Panc1 (cell line): ENCODE data around the gene DLGAP4. TPM values are rescaled to one million over a fixed set of nuclear protein-coding genes. Genes with fewer than 3 reads are reported as not detected.

Experiments used
- ATAC-seq: fragments of 200-7000 bp; cut with Tn5 transposase; 2 replicates; pipeline ENCODE4 v1.9.1; 2020; ENCODE audit warnings: mild to moderate bottlenecking, moderate library complexity
- BruUV-seq: library from RNA; stranded (reverse); fragments of 400-500 nt; replicated peaks from 2 replicates; lab custom pipeline; 2021; lab: Mats Ljungman, UMichigan
- CTCF ChIA-PET: fragments of 300-600 bp; sonication (Branson Sonifier 250); formaldehyde crosslinking; loops from one replicate; lab custom pipeline; 2022; ENCODE audit warnings: antibody characterized with exemption; lab: Charles Lee
- POLR2A ChIA-PET: fragments of 300-600 bp; sonication (Branson Sonifier 250); formaldehyde crosslinking; loops from one replicate; lab custom pipeline; 2022; ENCODE audit warnings: antibody characterized with exemption; lab: Charles Lee
- DNase-seq: peaks from one replicate; pipeline ENCODE4 v3.0.0-alpha.2; 2010; ENCODE audit warnings: low read depth, low spot score
- H3K27ac ChIP-seq: 2 replicates; pipeline ENCODE4 v1.5.1; 2011; ENCODE audit warnings: mild to moderate bottlenecking, low read length, inconsistent platforms
- H3K27me3 ChIP-seq: fragments of 200-500 bp; sonication (Bioruptor generic); 2 replicates; pipeline ENCODE4 v1.6.0; 2014; ENCODE audit warnings: low read length, inconsistent platforms; ENCODE audit not compliant: control insufficient read depth, insufficient read depth
- H3K36me3 ChIP-seq: fragments of 200-500 bp; sonication (Bioruptor generic); 2 replicates; pipeline ENCODE4 v1.5.1; 2014; ENCODE audit warnings: inconsistent platforms, mild to moderate bottlenecking, low read length, moderate library complexity; ENCODE audit not compliant: control insufficient read depth, insufficient read depth
- H3K4me1 ChIP-seq: 2 replicates; pipeline ENCODE4 v1.5.1; 2011; ENCODE audit warnings: inconsistent platforms, mild to moderate bottlenecking, low read length, moderate library complexity; ENCODE audit not compliant: control insufficient read depth, insufficient read depth
- H3K4me3 ChIP-seq, 2 experiments: 2 replicates each; pipeline ENCODE4 v1.5.1; 2011 to 2012; ENCODE audit warnings: low read depth in 2 of 2, low read length in 2 of 2, mild to moderate bottlenecking in 2 of 2, inconsistent platforms in 1 of 2, moderate library complexity in 1 of 2
- H3K9me3 ChIP-seq: fragments of 200-500 bp; sonication (Bioruptor generic); 2 replicates; pipeline ENCODE4 v1.5.1; 2014; ENCODE audit warnings: low read depth, mild to moderate bottlenecking, inconsistent platforms, low read length, moderate library complexity; ENCODE audit not compliant: control insufficient read depth, insufficient read depth
- CTCF ChIP-seq: fragments of 450-650 bp; IDR thresholded peaks from 2 replicates; pipeline ENCODE4 v1.5.1; 2017; ENCODE audit warnings: mild to moderate bottlenecking
- POLR2AphosphoS5 ChIP-seq: IDR thresholded peaks from 2 replicates; pipeline ENCODE4 v1.6.1; 2012; ENCODE audit warnings: mild to moderate bottlenecking, low read depth, low read length, moderate library complexity
- REST ChIP-seq, 2 experiments: IDR thresholded peaks; 2 replicates each; pipeline ENCODE4 v1.6.1; 2011 to 2012; ENCODE audit warnings: low read depth in 2 of 2, control low read depth in 1 of 2, low read length in 1 of 2, mild to moderate bottlenecking in 1 of 2, moderate library complexity in 1 of 2; ENCODE audit not compliant: insufficient read depth in 1 of 2
- SIN3A ChIP-seq: IDR thresholded peaks from 2 replicates; pipeline ENCODE4 v1.6.1; 2012; ENCODE audit warnings: low read depth, mild to moderate bottlenecking, low read length, moderate library complexity, borderline replicate concordance; ENCODE audit not compliant: insufficient read depth
- TCF7L2 ChIP-seq: IDR thresholded peaks from 2 replicates; pipeline ENCODE4 v1.6.1; 2011; ENCODE audit warnings: mild to moderate bottlenecking, low read depth, low read length, inconsistent platforms
- in situ Hi-C: cut with HindIII; loops from 2 replicates; pipeline ENCODE4 v1.10.0; 2016; ENCODE audit warnings: low sequenced_read_pairs, low pct_unique_long_range_greater_than_20kb
- intact Hi-C: fragments of 100-400 bp; cut with micrococcal nuclease; formaldehyde crosslinking; loops from one replicate; pipeline ENCODE4 v1.10.0; 2022; ENCODE audit not compliant: unreplicated experiment
- total RNA-seq: library from RNA; stranded (reverse); gene quantifications from one replicate; pipeline ENCODE4 v1.2.1, GENCODE V29; 2021; ENCODE audit not compliant: unreplicated experiment

Gene DLGAP4
- total RNA-seq, 1 experiment from 2014 or later, result 52.5 TPM

GRCh38 chr20:36543184-36544133 is 237.3 kb downstream of the DLGAP4 start:
- ChIA-PET POLR2A (no interaction called here), CTCF (interaction anchor here (0.7 kb wide), 1 partner anchor 60 kb away, joined by 3 read pairs; no protein-coding TSS in a partner anchor)
- BruUV-seq, result no TSS peak

More at GRCh38 chr20:36543184-36544133, 237.3 kb downstream of the DLGAP4 start:
- Histone ChIP-seq H3K9me3 (no peaks in the 10 kb centered on the region), H3K4me3 (no peak overlapping the region), H3K27ac (no peak overlapping the region), H3K27me3 (no peaks in the 10 kb centered on the region), H3K36me3 (no peaks in the 10 kb centered on the region), H3K4me1 (peaks cover 15% of the 10 kb centered on the region)
- DNase-seq (no peak), ATAC-seq (no peak)
- intact Hi-C loops (no loop called here), in situ Hi-C loops (no loop called here)
- no peak for TF ChIP-seq REST (IDR thresholded peaks at IDR 0.05; ENCODE audit: insufficient read depth in 1 of 2, low read depth in 2 of 2, low read length in 1 of 2)
- TF ChIP-seq CTCF, result no peak
- no peak for TF ChIP-seq TCF7L2
- TF ChIP-seq POLR2AphosphoS5, result no peak
- TF ChIP-seq SIN3A, result no peak
